SK-N-MC (cell line): ENCODE measurements around the gene PRXL2B.

ENCODE experiments used
- DNase-seq: peaks from one replicate; pipeline ENCODE4 v3.0.0-alpha.2; 2011; ENCODE audit warnings: low read depth, low spot score
- H3K27ac ChIP-seq: fragments of 200-600 bp; sonication (generic); 2 replicates; pipeline ENCODE4 v1.5.1; 2016; ENCODE audit warnings: mixed run types
- H3K36me3 ChIP-seq: fragments of 200-600 bp; sonication (generic); 2 replicates; pipeline ENCODE4 v1.6.1; 2017; ENCODE audit warnings: antibody characterized with exemption, low read length, mixed read lengths; ENCODE audit not compliant: insufficient read depth
- H3K4me3 ChIP-seq: fragments of 200-600 bp; sonication (generic); 2 replicates; pipeline ENCODE4 v1.5.1; 2016
- H3K9ac ChIP-seq: fragments of 200-600 bp; sonication (generic); 2 replicates; pipeline ENCODE4 v1.8.0; 2017; ENCODE audit warnings: mixed run types, mixed read lengths; ENCODE audit not compliant: insufficient read length
- H3K9me3 ChIP-seq: fragments of 200-600 bp; sonication (generic); 2 replicates; pipeline ENCODE4 v1.6.1; 2017; ENCODE audit warnings: low read depth, mild to moderate bottlenecking, antibody characterized with exemption, low read length, moderate library complexity, mixed read lengths
- EZH2 ChIP-seq: fragments of 200-600 bp; sonication (generic); IDR thresholded peaks from one replicate; pipeline ENCODE4 v1.6.1; 2017; ENCODE audit warnings: antibody characterized with exemption
- FOXP2 ChIP-seq: optimal IDR thresholded peaks from 2 replicates; pipeline ENCODE3; 2011; ENCODE audit warnings: mild to moderate bottlenecking, moderate library complexity; ENCODE audit not compliant: insufficient read depth; ENCODE audit errors: extremely low read length, control extremely low read depth
- POLR2AphosphoS5 ChIP-seq: IDR thresholded peaks from 2 replicates; pipeline ENCODE4 v1.6.1; 2012; ENCODE audit warnings: mild to moderate bottlenecking, low read depth, low read length, borderline replicate concordance

Gene PRXL2B

DNA sequence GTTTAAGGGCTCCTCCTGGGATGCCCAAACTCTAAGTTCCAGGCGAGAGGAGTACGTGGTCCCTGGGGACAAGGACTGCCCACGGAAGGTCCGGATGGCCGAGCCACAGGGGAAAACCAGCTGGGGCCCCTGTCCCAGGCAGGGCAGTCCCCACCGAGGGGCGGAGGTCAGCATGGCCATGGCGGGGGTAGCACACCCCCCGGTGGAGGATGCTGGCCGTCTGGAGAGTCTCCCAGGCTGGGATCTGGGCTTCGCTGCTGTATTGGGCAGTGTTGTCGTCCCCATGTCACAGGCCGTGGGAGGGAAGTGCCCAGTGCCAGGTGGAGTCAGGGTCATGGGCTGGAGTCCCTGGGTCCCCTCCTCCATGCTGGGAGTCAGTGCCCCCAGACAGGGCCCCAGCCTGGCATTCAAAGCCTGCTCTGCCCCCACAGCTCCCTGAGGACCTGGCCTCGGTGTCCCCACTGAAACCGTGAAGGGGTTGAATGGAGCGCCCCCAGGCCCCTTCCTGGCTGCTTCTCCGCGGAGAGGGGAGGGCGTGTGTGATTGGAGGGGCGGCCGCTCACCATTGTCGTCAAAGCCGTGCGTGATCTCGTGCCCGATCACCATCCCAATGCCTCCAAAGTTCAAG is 6.8 kb downstream of the PRXL2B start:
- H3K9me3 ChIP-seq = no peaks in the 10 kb centered on the region
- no peak overlapping the region for H3K9ac ChIP-seq
- H3K27ac ChIP-seq = no peak overlapping the region
- TF ChIP-seq EZH2 = no peak
- no peak for TF ChIP-seq POLR2AphosphoS5
- TF ChIP-seq FOXP2 = no peak
- no peaks in the 10 kb centered on the region for H3K36me3 ChIP-seq
- no peak for DNase-seq
- no peak overlapping the region for H3K4me3 ChIP-seq

DNA sequence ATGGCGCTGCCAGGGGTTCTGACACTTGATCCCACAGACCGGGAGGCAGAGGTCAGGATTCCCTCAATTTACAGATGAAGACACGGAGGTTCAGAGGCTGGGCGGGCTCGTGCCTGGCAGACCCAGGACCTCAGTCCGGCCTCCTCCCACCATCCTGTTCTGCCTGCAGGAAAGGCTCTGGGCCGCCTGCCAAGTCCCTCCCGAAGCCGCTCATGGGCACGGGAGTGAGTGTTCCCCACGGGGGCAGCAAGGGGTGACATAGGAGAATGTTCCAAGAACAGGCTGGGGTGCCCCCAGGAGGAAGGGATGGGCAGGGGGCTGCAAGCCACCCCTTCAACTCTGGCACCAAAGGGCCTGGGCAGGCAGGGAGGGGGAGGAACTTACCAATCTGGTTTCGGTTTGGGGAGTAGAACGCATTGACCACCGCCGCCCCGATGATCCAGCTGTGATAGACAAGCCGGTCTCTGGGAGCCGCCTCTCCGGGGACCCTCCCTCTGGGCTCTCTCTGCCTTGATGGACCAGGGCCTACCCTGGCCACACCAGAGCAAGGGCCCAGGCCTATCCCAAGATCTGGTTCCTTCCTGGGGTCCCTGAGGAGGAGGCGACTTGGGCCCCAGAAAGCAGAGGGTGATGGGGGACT is 7.5 kb downstream of the PRXL2B start:
- H3K4me3 ChIP-seq = no peak overlapping the region
- 0 out of 2 replicates have a peak, but pooled peaks cover 4% of the 10 kb centered on the region for H3K9me3 ChIP-seq
- H3K36me3 ChIP-seq = no peaks in the 10 kb centered on the region
- H3K9ac ChIP-seq = no peak overlapping the region
- no peak for DNase-seq
- TF ChIP-seq EZH2 (no peak), POLR2AphosphoS5 (no peak), FOXP2 (no peak)
- H3K27ac ChIP-seq = no peak overlapping the region

DNA sequence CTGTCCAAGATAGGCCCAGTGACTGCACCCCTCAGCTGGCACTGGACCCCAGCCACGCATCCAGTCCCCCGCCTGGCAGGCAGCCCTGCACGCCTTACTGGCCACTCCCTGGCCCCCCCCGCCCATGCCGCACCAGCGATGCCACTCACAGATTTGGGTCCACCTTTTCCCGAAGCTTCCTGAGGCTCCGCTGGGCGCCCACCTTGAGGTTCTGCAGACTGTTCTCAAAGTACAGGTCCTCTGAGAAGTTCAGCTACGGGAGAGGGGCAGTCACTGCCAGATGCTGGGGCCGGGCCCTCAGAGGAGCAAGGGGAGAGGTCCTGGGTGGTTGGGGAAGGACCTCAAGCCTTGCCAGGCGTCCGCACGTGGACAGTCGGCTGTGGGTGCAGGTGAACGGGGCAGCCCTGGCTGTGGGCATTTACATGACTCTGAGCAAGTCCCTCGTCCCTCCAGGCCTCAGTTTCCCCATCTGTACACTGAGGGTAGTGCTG is 8.1 kb downstream of the PRXL2B start:
- H3K9me3 ChIP-seq = 0 out of 2 replicates have a peak, but pooled peaks cover 4% of the 10 kb centered on the region
- no peak overlapping the region for H3K4me3 ChIP-seq
- H3K36me3 ChIP-seq = no peaks in the 10 kb centered on the region
- TF ChIP-seq EZH2 (no peak), FOXP2 (no peak), POLR2AphosphoS5 (no peak)
- DNase-seq = no peak
- H3K9ac ChIP-seq = no peak overlapping the region
- no peak overlapping the region for H3K27ac ChIP-seq

DNA sequence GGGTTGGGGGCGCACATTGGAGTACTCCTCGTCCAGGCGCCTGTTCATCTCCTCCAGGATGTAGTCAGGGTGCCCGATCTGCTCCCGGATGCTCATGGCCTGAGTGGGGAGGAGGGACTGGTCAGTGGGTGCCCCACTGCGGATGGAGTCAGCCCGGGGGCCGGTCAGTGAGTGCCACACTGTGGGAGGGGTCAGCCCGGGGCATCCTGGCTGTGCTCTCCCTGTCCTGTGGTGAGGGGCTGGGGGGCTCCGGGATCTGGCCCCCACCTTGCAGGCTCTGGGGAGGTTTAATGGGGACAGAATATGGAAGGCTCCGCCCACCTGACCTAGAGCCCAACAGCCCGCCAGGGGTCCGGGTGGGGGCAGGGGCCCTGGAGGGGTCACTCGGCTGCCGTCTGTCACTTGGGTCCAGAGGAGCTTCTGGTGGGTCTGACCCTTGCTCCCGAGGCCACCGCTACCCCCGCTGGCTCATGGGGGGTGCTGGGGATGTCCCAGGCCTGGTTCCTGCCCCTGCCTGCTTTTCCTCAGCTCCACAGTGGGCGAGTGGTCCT is 8.8 kb downstream of the PRXL2B start:
- H3K36me3 ChIP-seq = no peaks in the 10 kb centered on the region
- no peak overlapping the region for H3K27ac ChIP-seq
- no peak for DNase-seq
- no peak overlapping the region for H3K4me3 ChIP-seq
- H3K9ac ChIP-seq = no peak overlapping the region
- 0 out of 2 replicates have a peak, but pooled peaks cover 4% of the 10 kb centered on the region for H3K9me3 ChIP-seq
- TF ChIP-seq POLR2AphosphoS5 = no peak
- TF ChIP-seq EZH2 = no peak

DNA sequence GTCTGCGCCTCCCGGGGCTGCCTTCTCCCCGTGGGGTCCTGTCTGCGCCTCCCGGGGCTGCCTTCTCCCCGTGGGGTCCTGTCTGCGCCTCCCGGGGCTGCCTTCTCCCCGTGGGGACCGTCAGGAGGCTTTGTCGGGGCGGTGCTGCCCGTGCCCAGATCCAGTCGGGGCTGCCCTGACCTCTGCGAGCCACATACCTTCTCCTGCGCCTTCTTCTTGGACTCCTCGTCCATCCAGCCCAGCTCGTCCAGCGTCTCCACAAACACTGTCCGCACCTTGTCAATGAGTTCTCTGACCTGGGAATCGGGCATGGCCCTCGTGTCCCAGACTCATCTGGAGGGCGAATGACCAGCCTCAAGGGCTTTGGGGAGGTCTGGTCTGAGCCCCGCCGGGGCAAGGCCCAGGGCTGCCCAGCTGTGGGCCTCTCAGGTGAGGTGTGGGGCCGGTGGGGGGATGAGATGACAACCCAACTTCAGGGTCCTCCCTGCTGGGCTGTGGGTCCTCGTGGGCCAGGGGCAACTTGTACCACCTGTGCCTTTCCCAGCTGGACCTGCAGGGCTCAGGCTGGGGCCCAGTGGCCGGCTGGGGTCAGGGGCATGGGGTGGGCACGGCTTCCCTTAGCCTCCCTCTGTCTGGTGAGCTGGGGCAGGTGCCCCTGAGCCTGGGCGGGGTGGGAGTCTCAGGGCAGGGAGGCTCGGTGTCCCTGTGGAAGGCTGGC is 9.4 kb downstream of the PRXL2B start:
- Histone ChIP-seq H3K9me3 (0 out of 2 replicates have a peak, but pooled peaks cover 4% of the 10 kb centered on the region), H3K27ac (no peak overlapping the region), H3K4me3 (no peak overlapping the region), H3K9ac (no peak overlapping the region), H3K36me3 (no peaks in the 10 kb centered on the region)
- no peak for DNase-seq
- TF ChIP-seq POLR2AphosphoS5 (no peak), EZH2 (no peak), FOXP2 (no peak)

DNA sequence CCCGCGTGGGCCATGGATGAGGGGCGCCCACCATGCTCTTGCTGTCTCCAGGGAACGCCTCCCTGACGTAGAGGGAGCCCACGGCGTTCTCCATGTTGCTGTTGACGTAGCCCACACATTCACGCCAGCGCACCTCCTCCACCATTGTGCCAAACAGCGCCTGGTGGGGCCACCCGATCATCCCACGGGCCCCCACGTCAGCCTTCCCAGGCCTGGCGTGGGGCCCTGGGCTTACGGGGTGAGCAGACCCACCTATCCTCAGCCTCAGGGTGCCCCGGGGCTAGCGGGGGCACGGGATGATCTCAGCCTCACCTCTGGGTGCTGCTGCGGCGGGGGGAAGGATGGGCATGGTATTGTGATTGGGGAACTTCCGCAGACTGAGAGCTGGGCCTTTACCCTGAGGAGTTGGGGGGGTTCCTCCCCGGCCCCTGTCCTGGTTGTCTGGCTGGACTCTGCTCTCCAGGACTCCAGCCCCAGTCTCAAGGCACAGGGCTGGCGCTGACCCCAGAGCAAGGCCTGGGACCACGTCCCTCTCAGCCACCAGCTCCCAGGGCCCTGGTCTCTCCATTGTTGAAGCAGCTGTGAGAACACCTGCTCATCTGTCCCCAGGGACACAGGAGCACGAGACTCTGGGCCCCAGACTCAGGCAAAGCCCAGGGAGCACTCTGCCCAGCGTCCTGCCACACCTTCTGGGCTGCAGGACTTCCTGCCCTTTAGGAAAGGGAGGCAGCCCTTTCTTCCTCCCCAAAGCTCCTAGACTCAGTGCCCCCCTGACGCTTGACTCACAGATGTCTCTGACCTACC is 10.2 kb downstream of the PRXL2B start:
- 0 out of 2 replicates have a peak, but pooled peaks cover 4% of the 10 kb centered on the region for H3K9me3 ChIP-seq
- no peak for DNase-seq
- no peak overlapping the region for H3K9ac ChIP-seq
- H3K4me3 ChIP-seq = no peak overlapping the region
- TF ChIP-seq FOXP2 (no peak), POLR2AphosphoS5 (no peak)
- no peaks in the 10 kb centered on the region for H3K36me3 ChIP-seq
- no peak overlapping the region for H3K27ac ChIP-seq

DNA sequence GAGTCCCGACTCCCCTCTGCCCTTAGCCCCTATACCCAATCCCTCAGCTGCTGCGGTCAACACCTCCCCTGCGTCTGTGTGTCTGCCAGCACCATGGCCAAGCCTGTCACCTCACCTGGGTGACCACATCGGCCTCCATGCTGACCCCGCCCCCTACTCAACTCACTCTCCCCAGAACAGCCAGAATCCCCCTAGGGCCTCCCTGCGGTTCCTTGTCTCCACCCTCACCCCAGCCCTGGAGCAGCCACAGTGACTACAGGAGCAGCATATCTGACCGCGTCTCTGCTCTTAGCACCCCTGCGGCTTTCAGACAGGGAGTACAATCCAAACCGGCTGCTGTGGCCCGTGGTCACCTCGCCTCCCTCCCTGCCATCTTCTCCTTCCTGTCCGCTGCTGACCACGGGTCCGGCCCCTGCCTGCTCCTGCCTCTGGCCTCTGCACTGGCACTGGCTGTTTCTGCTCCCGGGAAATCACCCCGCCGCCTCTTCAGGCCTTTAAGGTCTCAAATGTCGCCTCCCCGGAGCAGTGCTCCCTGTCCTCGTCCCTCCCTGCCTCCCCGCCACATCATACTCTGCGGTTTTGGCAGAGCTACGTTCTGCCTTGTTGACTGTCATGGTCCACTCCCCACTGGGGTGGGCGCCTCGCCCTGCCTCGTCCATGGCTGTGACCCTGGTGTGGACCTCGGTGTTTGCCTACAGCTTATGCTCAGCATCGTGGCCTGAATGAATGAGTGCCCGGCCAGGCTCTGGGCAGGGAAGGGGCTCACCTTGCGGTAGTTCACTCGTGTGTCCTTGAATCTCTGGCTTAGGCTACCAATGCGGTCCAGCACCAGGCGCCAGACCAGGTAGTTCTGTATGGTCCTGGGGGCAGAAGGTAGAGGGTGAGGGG is 11.1 kb downstream of the PRXL2B start:
- Histone ChIP-seq H3K9me3 (0 out of 2 replicates have a peak, but pooled peaks cover 4% of the 10 kb centered on the region), H3K27ac (no peak overlapping the region), H3K4me3 (no peak overlapping the region), H3K9ac (no peak overlapping the region), H3K36me3 (no peaks in the 10 kb centered on the region)
- DNase-seq = no peak
- TF ChIP-seq FOXP2 (no peak), POLR2AphosphoS5 (no peak), EZH2 (no peak)
